SK-N-SH treated with all-trans-retinoic acid at 6 μM for 48 hours (cell line): ENCODE data around the gene SYNDIG1.
A peak's percentile ranks its signal among the peaks of the same experiment; 100 is the strongest.

Experiments used
- ATAC-seq: fragments of 200-7000 bp; cut with Tn5 transposase; 3 replicates; pipeline ENCODE4 v1.9.1; 2020; ENCODE audit warnings: mild to moderate bottlenecking, moderate library complexity
- ARNTL ChIP-seq: fragments of 450-650 bp; formaldehyde crosslinking; IDR thresholded peaks from 2 replicates; pipeline ENCODE4 v1.5.0; 2020; ENCODE audit warnings: low read depth, mild to moderate bottlenecking, moderate library complexity, borderline replicate concordance
- BACH2 ChIP-seq: fragments of 250-450 bp; sonication (Bioruptor Pico); IDR thresholded peaks from 2 replicates; pipeline ENCODE4 v1.9.0; 2021; ENCODE audit warnings: mild to moderate bottlenecking, borderline replicate concordance
- CSDC2 ChIP-seq: fragments of 250-450 bp; sonication (Bioruptor Pico); IDR thresholded peaks from 2 replicates; pipeline ENCODE4 v1.5.0; 2020; ENCODE audit warnings: mild to moderate bottlenecking, moderate library complexity
- ESRRG ChIP-seq: fragments of 250-450 bp; sonication (Bioruptor Pico); IDR thresholded peaks from 2 replicates; pipeline ENCODE4 v1.6.1; 2021; ENCODE audit warnings: mild to moderate bottlenecking
- GLIS3 ChIP-seq: fragments of 250-450 bp; sonication (Bioruptor Pico); IDR thresholded peaks from 2 replicates; pipeline ENCODE4 v1.5.0; 2020; ENCODE audit warnings: mild to moderate bottlenecking, moderate library complexity
- ISL1 ChIP-seq: fragments of 250-450 bp; sonication (Bioruptor Pico); IDR thresholded peaks from 2 replicates; pipeline ENCODE4 v2.1.2; 2022; ENCODE audit warnings: mild to moderate bottlenecking, moderate library complexity
- OSR1 ChIP-seq: fragments of 250-450 bp; sonication (Bioruptor Pico); IDR thresholded peaks from 2 replicates; pipeline ENCODE4 v1.8.0; 2022; ENCODE audit warnings: moderate library complexity, mild to moderate bottlenecking, inconsistent platforms
- PATZ1 ChIP-seq: fragments of 250-450 bp; sonication (Bioruptor Pico); IDR thresholded peaks from 2 replicates; pipeline ENCODE4 v1.8.0; 2020; ENCODE audit warnings: mild to moderate bottlenecking, moderate library complexity, borderline replicate concordance
- PPARA ChIP-seq: fragments of 250-450 bp; sonication (Bioruptor Pico); IDR thresholded peaks from 2 replicates; pipeline ENCODE4 v1.5.0; 2020; ENCODE audit warnings: mild to moderate bottlenecking, borderline replicate concordance
- RARB ChIP-seq: fragments of 250-450 bp; sonication (Bioruptor Pico); IDR thresholded peaks from 2 replicates; pipeline ENCODE4 v1.8.0; 2021; ENCODE audit warnings: mild to moderate bottlenecking, moderate library complexity
- SNAI2 ChIP-seq: fragments of 250-450 bp; sonication (Bioruptor Pico); IDR thresholded peaks from 2 replicates; pipeline ENCODE4 v1.5.0; 2020; ENCODE audit warnings: mild to moderate bottlenecking, moderate library complexity
- TCF4 ChIP-seq: fragments of 250-450 bp; sonication (Bioruptor Pico); IDR thresholded peaks from 2 replicates; pipeline ENCODE4 v1.8.0; 2021; ENCODE audit warnings: mild to moderate bottlenecking, moderate library complexity, borderline replicate concordance
- TOX ChIP-seq: fragments of 250-450 bp; sonication (Bioruptor Pico); IDR thresholded peaks from 2 replicates; pipeline ENCODE4 v1.8.0; 2021; ENCODE audit warnings: mild to moderate bottlenecking, moderate library complexity, borderline replicate concordance
- ZC3H10 ChIP-seq: fragments of 250-450 bp; sonication (Bioruptor Pico); IDR thresholded peaks from 2 replicates; pipeline ENCODE4 v1.5.1; 2021; ENCODE audit warnings: mild to moderate bottlenecking, moderate library complexity
- ZFP3 ChIP-seq: fragments of 250-450 bp; sonication (Bioruptor Pico); IDR thresholded peaks from 2 replicates; pipeline ENCODE4 v1.5.0; 2020; ENCODE audit warnings: mild to moderate bottlenecking, moderate library complexity
- ZFP30 ChIP-seq: fragments of 450-650 bp; formaldehyde crosslinking; IDR thresholded peaks from 2 replicates; pipeline ENCODE4 v1.5.0; 2022; ENCODE audit warnings: mild to moderate bottlenecking, moderate library complexity
- ZNF70 ChIP-seq: fragments of 450-650 bp; formaldehyde crosslinking; IDR thresholded peaks from 2 replicates; pipeline ENCODE4 v1.5.0; 2020; ENCODE audit warnings: mild to moderate bottlenecking, moderate library complexity
- ZNF8 ChIP-seq: fragments of 450-650 bp; formaldehyde crosslinking; IDR thresholded peaks from 2 replicates; pipeline ENCODE4 v1.5.0; 2020; ENCODE audit warnings: mild to moderate bottlenecking, moderate library complexity
- TF ChIP-seq, protein P1 (sequence below): fragments of 250-450 bp; sonication (Bioruptor Pico); IDR thresholded peaks from 2 replicates; pipeline ENCODE4 v1.8.0; 2021; ENCODE audit warnings: low read depth, mild to moderate bottlenecking, moderate library complexity, borderline replicate concordance
- TF ChIP-seq, protein P2 (sequence below): fragments of 250-450 bp; sonication (Bioruptor Pico); IDR thresholded peaks from 2 replicates; pipeline ENCODE4 v1.5.1; 2020; ENCODE audit warnings: low read depth, mild to moderate bottlenecking, moderate library complexity
- TF ChIP-seq, protein P3 (sequence below): fragments of 250-450 bp; sonication (Bioruptor Pico); IDR thresholded peaks from 2 replicates; pipeline ENCODE4 v1.5.0; 2020; ENCODE audit warnings: mild to moderate bottlenecking, moderate library complexity
- TF ChIP-seq, protein P4 (sequence below): fragments of 250-450 bp; sonication (Bioruptor Pico); IDR thresholded peaks from 2 replicates; pipeline ENCODE4 v1.5.1; 2021; ENCODE audit warnings: mild to moderate bottlenecking, moderate library complexity

The SYNDIG1 gene

DNA sequence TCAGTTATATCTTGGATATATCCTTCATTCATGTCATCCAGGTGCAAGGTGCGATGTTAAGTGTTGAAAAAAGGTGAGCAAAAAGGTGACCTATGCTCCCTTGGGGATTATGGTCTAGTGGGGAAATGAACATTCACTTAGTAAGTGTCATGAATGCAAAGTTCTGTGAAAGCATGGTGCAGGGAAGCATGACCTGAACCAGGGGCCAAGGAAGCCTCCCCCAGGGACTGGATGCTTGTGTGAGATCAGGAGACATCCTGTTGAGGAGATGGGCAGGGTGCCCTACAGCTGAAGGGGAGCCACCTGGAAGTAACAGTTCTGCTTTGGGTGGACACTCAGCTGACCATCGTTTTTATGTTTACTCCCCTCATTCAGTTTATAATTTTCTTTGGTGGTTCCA is 179.5 kb downstream of the SYNDIG1 start:
- TF ChIP-seq PPARA (CRISPR knock-in tag): no peak
- no peak for ATAC-seq

DNA sequence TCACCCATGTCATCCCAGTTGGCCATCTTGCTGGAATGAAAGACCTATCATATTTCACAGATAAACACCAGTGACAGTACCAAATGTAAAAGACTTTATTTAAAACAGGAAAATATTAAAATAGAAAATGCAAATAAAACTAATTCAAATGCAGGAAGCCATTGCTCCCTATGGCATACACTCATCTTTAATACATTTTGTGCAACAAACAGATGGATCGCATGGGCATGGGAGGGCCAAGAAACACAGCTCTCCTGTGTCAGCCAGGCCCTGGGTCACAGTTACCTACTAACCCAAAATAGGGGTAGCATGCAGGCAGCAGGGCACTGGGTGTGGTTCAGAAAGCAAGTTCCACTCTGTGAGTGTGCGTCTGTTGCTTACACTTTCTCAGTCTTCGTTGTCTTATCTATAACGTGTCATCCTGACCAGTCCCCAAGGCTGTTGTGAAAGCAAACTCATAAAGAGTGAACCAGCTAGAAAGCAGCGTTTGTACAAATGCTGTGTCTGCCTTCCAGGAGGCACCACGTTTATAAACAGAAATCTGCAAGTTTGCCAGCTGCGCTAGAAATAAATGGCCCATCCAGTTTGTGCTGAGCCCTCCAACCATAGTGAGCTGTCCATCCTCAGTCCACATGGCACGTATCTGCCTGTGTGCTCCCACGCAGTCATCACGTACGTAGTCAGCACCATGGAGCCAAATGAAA is 180.5 kb downstream of the SYNDIG1 start:
- ATAC-seq: no peak
- TF ChIP-seq ZC3H10 (CRISPR knock-in tag): no peak
- TF ChIP-seq TCF4 (CRISPR knock-in tag): no peak
- TF ChIP-seq, protein P1, sequence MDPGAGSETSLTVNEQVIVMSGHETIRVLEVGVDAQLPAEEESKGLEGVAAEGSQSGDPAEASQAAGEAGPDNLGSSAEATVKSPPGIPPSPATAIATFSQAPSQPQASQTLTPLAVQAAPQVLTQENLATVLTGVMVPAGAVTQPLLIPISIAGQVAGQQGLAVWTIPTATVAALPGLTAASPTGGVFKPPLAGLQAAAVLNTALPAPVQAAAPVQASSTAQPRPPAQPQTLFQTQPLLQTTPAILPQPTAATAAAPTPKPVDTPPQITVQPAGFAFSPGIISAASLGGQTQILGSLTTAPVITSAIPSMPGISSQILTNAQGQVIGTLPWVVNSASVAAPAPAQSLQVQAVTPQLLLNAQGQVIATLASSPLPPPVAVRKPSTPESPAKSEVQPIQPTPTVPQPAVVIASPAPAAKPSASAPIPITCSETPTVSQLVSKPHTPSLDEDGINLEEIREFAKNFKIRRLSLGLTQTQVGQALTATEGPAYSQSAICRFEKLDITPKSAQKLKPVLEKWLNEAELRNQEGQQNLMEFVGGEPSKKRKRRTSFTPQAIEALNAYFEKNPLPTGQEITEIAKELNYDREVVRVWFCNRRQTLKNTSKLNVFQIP (CRISPR knock-in tag): no peak
- TF ChIP-seq ARNTL: no peak
- no peak for TF ChIP-seq RARB (CRISPR knock-in tag)
- no peak for TF ChIP-seq SNAI2
- no peak for TF ChIP-seq ESRRG (CRISPR knock-in tag)
- TF ChIP-seq, protein P2, sequence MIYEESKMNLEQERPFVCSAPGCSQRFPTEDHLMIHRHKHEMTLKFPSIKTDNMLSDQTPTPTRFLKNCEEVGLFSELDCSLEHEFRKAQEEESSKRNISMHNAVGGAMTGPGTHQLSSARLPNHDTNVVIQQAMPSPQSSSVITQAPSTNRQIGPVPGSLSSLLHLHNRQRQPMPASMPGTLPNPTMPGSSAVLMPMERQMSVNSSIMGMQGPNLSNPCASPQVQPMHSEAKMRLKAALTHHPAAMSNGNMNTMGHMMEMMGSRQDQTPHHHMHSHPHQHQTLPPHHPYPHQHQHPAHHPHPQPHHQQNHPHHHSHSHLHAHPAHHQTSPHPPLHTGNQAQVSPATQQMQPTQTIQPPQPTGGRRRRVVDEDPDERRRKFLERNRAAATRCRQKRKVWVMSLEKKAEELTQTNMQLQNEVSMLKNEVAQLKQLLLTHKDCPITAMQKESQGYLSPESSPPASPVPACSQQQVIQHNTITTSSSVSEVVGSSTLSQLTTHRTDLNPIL (CRISPR knock-in tag): no peak
- no peak for TF ChIP-seq BACH2
- TF ChIP-seq ZNF8 (CRISPR knock-in tag): no peak
- TF ChIP-seq GLIS3 (CRISPR knock-in tag): no peak
- no peak for TF ChIP-seq ZFP3 (CRISPR knock-in tag)
- TF ChIP-seq ISL1 (CRISPR knock-in tag): no peak
- no peak for TF ChIP-seq CSDC2

DNA sequence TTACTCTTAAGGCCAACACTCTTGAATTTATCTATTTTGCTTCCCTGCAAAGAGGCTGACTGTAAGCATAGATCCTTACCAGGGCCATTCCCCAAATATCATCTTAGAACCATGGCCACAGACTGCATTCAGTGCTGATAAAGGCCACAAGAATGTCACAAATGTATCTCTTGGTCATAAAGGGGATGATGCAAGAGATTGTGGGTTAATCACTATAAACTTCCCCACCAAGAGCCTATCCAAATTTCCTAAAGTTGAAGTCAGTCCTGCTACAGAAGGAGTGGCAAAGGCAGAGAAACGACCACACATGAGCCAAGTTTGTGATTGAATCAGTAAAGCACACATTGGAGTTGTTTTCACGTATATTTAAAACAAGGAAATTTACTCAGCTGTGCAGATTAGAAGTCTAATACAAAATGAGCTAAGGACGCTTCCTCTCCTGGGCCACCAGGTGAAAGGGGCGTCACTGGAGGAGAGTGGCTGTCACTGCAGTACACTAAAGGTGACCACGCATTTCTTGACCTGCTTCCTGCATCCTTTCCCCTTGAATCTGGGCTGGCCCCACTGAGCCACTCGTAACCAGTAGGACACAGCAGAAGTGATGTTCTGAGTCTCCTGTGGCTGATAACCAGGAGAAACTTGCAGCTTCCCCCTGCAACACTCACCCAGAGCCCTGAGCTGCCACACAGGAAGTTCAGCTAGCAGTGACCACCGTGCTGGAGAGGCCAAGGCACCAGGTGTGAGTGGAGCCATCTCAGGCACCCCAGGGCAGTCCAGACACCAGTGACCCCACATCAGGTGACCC is 181.9 kb downstream of the SYNDIG1 start:
- no peak for TF ChIP-seq TOX (CRISPR knock-in tag)
- TF ChIP-seq ZFP30 (CRISPR knock-in tag): no peak
- no peak for TF ChIP-seq RARB (CRISPR knock-in tag)
- TF ChIP-seq, protein P3, sequence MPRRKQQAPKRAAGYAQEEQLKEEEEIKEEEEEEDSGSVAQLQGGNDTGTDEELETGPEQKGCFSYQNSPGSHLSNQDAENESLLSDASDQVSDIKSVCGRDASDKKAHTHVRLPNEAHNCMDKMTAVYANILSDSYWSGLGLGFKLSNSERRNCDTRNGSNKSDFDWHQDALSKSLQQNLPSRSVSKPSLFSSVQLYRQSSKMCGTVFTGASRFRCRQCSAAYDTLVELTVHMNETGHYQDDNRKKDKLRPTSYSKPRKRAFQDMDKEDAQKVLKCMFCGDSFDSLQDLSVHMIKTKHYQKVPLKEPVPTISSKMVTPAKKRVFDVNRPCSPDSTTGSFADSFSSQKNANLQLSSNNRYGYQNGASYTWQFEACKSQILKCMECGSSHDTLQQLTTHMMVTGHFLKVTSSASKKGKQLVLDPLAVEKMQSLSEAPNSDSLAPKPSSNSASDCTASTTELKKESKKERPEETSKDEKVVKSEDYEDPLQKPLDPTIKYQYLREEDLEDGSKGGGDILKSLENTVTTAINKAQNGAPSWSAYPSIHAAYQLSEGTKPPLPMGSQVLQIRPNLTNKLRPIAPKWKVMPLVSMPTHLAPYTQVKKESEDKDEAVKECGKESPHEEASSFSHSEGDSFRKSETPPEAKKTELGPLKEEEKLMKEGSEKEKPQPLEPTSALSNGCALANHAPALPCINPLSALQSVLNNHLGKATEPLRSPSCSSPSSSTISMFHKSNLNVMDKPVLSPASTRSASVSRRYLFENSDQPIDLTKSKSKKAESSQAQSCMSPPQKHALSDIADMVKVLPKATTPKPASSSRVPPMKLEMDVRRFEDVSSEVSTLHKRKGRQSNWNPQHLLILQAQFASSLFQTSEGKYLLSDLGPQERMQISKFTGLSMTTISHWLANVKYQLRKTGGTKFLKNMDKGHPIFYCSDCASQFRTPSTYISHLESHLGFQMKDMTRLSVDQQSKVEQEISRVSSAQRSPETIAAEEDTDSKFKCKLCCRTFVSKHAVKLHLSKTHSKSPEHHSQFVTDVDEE (CRISPR knock-in tag): no peak
- TF ChIP-seq ISL1 (CRISPR knock-in tag): no peak
- TF ChIP-seq GLIS3 (CRISPR knock-in tag): no peak
- TF ChIP-seq PATZ1 (CRISPR knock-in tag): no peak
- TF ChIP-seq, protein P1 (CRISPR knock-in tag): no peak
- TF ChIP-seq ZNF70 (CRISPR knock-in tag): no peak
- no peak for TF ChIP-seq OSR1 (CRISPR knock-in tag)
- TF ChIP-seq ARNTL: no peak
- TF ChIP-seq, protein P4, sequence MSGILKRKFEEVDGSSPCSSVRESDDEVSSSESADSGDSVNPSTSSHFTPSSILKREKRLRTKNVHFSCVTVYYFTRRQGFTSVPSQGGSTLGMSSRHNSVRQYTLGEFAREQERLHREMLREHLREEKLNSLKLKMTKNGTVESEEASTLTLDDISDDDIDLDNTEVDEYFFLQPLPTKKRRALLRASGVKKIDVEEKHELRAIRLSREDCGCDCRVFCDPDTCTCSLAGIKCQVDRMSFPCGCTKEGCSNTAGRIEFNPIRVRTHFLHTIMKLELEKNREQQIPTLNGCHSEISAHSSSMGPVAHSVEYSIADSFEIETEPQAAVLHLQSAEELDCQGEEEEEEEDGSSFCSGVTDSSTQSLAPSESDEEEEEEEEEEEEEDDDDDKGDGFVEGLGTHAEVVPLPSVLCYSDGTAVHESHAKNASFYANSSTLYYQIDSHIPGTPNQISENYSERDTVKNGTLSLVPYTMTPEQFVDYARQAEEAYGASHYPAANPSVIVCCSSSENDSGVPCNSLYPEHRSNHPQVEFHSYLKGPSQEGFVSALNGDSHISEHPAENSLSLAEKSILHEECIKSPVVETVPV (CRISPR knock-in tag): no peak
- no peak for TF ChIP-seq ESRRG (CRISPR knock-in tag)
- TF ChIP-seq TCF4 (CRISPR knock-in tag): no peak
- no peak for TF ChIP-seq SNAI2
- TF ChIP-seq, protein P2 (CRISPR knock-in tag): no peak
- TF ChIP-seq CSDC2: no peak
- peak; percentile 55; the same call in 2 of the 3 replicates for ATAC-seq
